ENCODE results near the gene GRIK5. TPM values are rescaled to one million over a fixed set of nuclear protein-coding genes. Genes with fewer than 3 reads are reported as not detected.
A peak's percentile ranks its signal among the peaks of the same experiment; 100 is the strongest.

The GRIK5 gene
- total RNA-seq, 1 experiment from 2014 or later, result 0.12 TPM

GRCh38 chr19:42095142-42095813 is 25.3 kb upstream of the GRIK5 start:
- no peak for DNase-seq (ENCODE audit: low spot score)

GRCh38 chr19:42093926-42094325 is 23.9 kb upstream of the GRIK5 start:
- DNase-seq (ENCODE audit: low spot score), result no peak

- DNase-seq (ENCODE audit: low spot score), result no peak
Measured at GRCh38 chr19:42093505-42093904, 23.5 kb upstream of the GRIK5 start.

- no peak for DNase-seq (ENCODE audit: low spot score)
Measured at GRCh38 chr19:42092350-42092749, 22.3 kb upstream of the GRIK5 start.

- DNase-seq (ENCODE audit: low spot score), result peak; percentile 58
Measured at GRCh38 chr19:42091742-42092141, 21.7 kb upstream of the GRIK5 start.

GRCh38 chr19:42091300-42091699 is 21.3 kb upstream of the GRIK5 start:
- DNase-seq (ENCODE audit: low spot score), result no peak

GRCh38 chr19:42090672-42091071 is 20.7 kb upstream of the GRIK5 start:
- no peak for DNase-seq (ENCODE audit: low spot score)

- DNase-seq (ENCODE audit: low spot score), result no peak
Measured at GRCh38 chr19:42089772-42090171, 19.8 kb upstream of the GRIK5 start.

GRCh38 chr19:42089191-42089750 is 19.3 kb upstream of the GRIK5 start:
- DNase-seq (ENCODE audit: low spot score), result no peak

GRCh38 chr19:42088471-42089190 is 18.6 kb upstream of the GRIK5 start:
- peak; percentile 31 for DNase-seq (ENCODE audit: low spot score)

- no peak for DNase-seq (ENCODE audit: low spot score)
Measured at GRCh38 chr19:42086770-42087550, 17.0 kb upstream of the GRIK5 start.

GRCh38 chr19:42086188-42086736 is 16.3 kb upstream of the GRIK5 start:
- no peak for DNase-seq (ENCODE audit: low spot score)

GRCh38 chr19:42083537-42083936 is 13.5 kb upstream of the GRIK5 start:
- no peak for DNase-seq (ENCODE audit: low spot score)

- DNase-seq (ENCODE audit: low spot score), result peak; percentile 37
Measured at GRCh38 chr19:42081584-42082203, 11.7 kb upstream of the GRIK5 start.

GRCh38 chr19:42080764-42081375 is 10.9 kb upstream of the GRIK5 start:
- DNase-seq (ENCODE audit: low spot score), result no peak

- no peak for DNase-seq (ENCODE audit: low spot score)
Measured at GRCh38 chr19:42079886-42080763, 10.1 kb upstream of the GRIK5 start.

GRCh38 chr19:42079276-42079669 is 9.3 kb upstream of the GRIK5 start:
- DNase-seq (ENCODE audit: low spot score), result no peak

- DNase-seq (ENCODE audit: low spot score), result no peak
Measured at GRCh38 chr19:42078538-42079275, 8.7 kb upstream of the GRIK5 start.

- no peak for DNase-seq (ENCODE audit: low spot score)
Measured at GRCh38 chr19:42078058-42078457, 8.1 kb upstream of the GRIK5 start.
